Neural progenitor cell (in vitro differentiated cells): Measurements from ENCODE around the gene CIART.
"Not testable (repeated sequence)": the region's sequence is repeated elsewhere in the genome, so short reads cannot be mapped to it uniquely, and the experiment has no call there.

Experiments used
- EZH2 ChIP-seq: fragments of 200-600 bp; sonication (generic); IDR thresholded peaks from 2 replicates; pipeline ENCODE4 v1.6.1; 2017; ENCODE audit warnings: antibody characterized with exemption, mild to moderate bottlenecking, moderate library complexity
- EZH2phosphoT487 ChIP-seq: fragments of 200-600 bp; sonication (generic); IDR thresholded peaks from 2 replicates; pipeline ENCODE4 v1.6.1; 2017; ENCODE audit warnings: antibody characterized with exemption

DNA sequence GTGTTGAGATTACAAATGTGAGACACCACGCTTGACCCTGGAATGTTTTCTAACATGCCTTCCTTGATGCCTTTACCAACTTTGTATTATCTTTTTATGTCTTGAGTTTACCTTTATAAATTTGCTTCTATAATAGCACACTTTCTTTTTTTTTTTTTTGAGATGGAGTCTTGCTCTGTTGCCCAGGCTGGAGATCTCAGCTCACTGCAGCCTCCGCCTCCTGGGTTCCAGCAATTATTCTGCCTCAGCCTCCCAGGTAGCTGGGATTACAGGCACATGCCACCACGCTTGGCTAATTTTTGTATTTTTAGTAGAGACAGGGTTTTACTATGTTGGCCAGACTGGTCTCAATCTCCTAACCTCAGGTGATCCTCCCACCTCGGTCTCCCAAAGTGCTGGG, 32.3 kb downstream of the CIART start:
- not testable (repeated sequence) for TF ChIP-seq EZH2, EZH2phosphoT487
